Astrocyte (in vitro differentiated cells and primary cell): Measurements from ENCODE around the gene FARS2. TPM values are rescaled to one million over a fixed set of nuclear protein-coding genes. Genes with fewer than 3 reads are reported as not detected.

Source experiments
- DNase-seq: peaks from one replicate; pipeline ENCODE4 v3.0.0-alpha.2; 2010; ENCODE audit warnings: low read depth
- FAIRE-seq: peaks from 2 replicates; lab custom pipeline; 2011; peaks lifted over from hg19 to GRCh38; lab: Jason Lieb, UNC
- H2AFZ ChIP-seq: 2 replicates; pipeline ENCODE4 v1.6.0; 2012; ENCODE audit warnings: low read depth, low read length, inconsistent platforms
- H3K27ac ChIP-seq: 2 replicates; pipeline ENCODE4 v1.5.1; 2011; ENCODE audit warnings: low read depth, low read length, inconsistent platforms
- H3K27me3 ChIP-seq: 2 replicates; pipeline ENCODE4 v1.6.0; 2011; ENCODE audit warnings: low read length, inconsistent platforms; ENCODE audit not compliant: insufficient read depth
- H3K36me3 ChIP-seq: 2 replicates; pipeline ENCODE4 v1.5.1; 2011; ENCODE audit warnings: low read length, inconsistent platforms; ENCODE audit not compliant: insufficient read depth
- H3K4me1 ChIP-seq: 2 replicates; pipeline ENCODE4 v1.5.1; 2011; ENCODE audit warnings: low read length, inconsistent platforms; ENCODE audit not compliant: insufficient read depth
- H3K4me2 ChIP-seq: 2 replicates; pipeline ENCODE4 v1.6.0; 2012; ENCODE audit warnings: low read length, inconsistent platforms
- H3K4me3 ChIP-seq: 2 replicates; pipeline ENCODE4 v1.5.1; 2011; ENCODE audit warnings: low read depth, mild to moderate bottlenecking, low read length, inconsistent platforms; ENCODE audit not compliant: insufficient read depth
- H3K79me2 ChIP-seq: 2 replicates; pipeline ENCODE4 v1.6.0; 2012; ENCODE audit warnings: mild to moderate bottlenecking, low read length, inconsistent platforms; ENCODE audit not compliant: insufficient read depth
- H3K9ac ChIP-seq: 2 replicates; pipeline ENCODE4 v1.6.0; 2012; ENCODE audit warnings: mild to moderate bottlenecking, low read length, inconsistent platforms
- H3K9me3 ChIP-seq: 2 replicates; pipeline ENCODE4 v1.5.1; 2012; ENCODE audit warnings: low read depth, mild to moderate bottlenecking, low read length, inconsistent platforms; ENCODE audit not compliant: insufficient read depth
- H4K20me1 ChIP-seq: 2 replicates; pipeline ENCODE4 v1.6.0; 2012; ENCODE audit warnings: low read length, inconsistent platforms; ENCODE audit not compliant: insufficient read depth
- H3K27ac Mint-ChIP-seq: one replicate; pipeline ENCODE4 v1.8.0; 2021; ENCODE audit warnings: mild to moderate bottlenecking, mixed read lengths; ENCODE audit not compliant: unreplicated experiment
- H3K27me3 Mint-ChIP-seq: one replicate; pipeline ENCODE4 v1.8.0; 2021; ENCODE audit warnings: low read depth, mixed read lengths; ENCODE audit not compliant: unreplicated experiment
- H3K36me3 Mint-ChIP-seq: one replicate; pipeline ENCODE4 v1.8.0; 2021; ENCODE audit warnings: low read depth, mixed read lengths; ENCODE audit not compliant: unreplicated experiment
- H3K4me1 Mint-ChIP-seq: one replicate; pipeline ENCODE4 v1.8.0; 2021; ENCODE audit warnings: low read depth, mixed read lengths; ENCODE audit not compliant: unreplicated experiment
- H3K4me3 Mint-ChIP-seq: one replicate; pipeline ENCODE4 v1.8.0; 2021; ENCODE audit warnings: mild to moderate bottlenecking, moderate library complexity, mixed read lengths; ENCODE audit not compliant: unreplicated experiment
- H3K9me3 Mint-ChIP-seq: one replicate; pipeline ENCODE4 v1.8.0; 2021; ENCODE audit warnings: mild to moderate bottlenecking, mixed read lengths; ENCODE audit not compliant: unreplicated experiment
- CTCF ChIP-seq: IDR thresholded peaks from 2 replicates; pipeline ENCODE4 v1.5.1; 2011; ENCODE audit warnings: low read depth, mild to moderate bottlenecking, inconsistent platforms, low read length, moderate library complexity; ENCODE audit not compliant: insufficient read depth
- EZH2 ChIP-seq: IDR thresholded peaks from 2 replicates; pipeline ENCODE4 v1.6.1; 2012; ENCODE audit warnings: mild to moderate bottlenecking, low read length, inconsistent platforms; ENCODE audit not compliant: insufficient read depth
- total RNA-seq: library from RNA; stranded (reverse); gene quantifications from 2 replicates; pipeline ENCODE4 v1.2.1, GENCODE V29; 2021

The FARS2 gene
- total RNA-seq, 1 donor from 2014 or later, result 13.3 TPM

GRCh38 chr6:5506597-5506996 lies 245.3 kb downstream of the FARS2 start:
- H3K27ac Mint-ChIP-seq, result no peak overlapping the region
- H3K4me1 Mint-ChIP-seq, result peaks cover 5% of the 10 kb centered on the region
- H3K36me3 Mint-ChIP-seq, result no peaks in the 10 kb centered on the region
- H3K4me3 Mint-ChIP-seq, result no peak overlapping the region
- Histone ChIP-seq H4K20me1 (no peaks in the 10 kb centered on the region), H3K4me1 (no peaks in the 10 kb centered on the region), H3K9ac (no peak overlapping the region), H3K36me3 (no peaks in the 10 kb centered on the region), H3K79me2 (no peaks in the 10 kb centered on the region), H3K9me3 (no peaks in the 10 kb centered on the region), H3K27me3 (no peaks in the 10 kb centered on the region), H2AFZ (no peak overlapping the region), H3K27ac (no peak overlapping the region), H3K4me3 (no peak overlapping the region), H3K4me2 (no peak overlapping the region)
- TF ChIP-seq CTCF (no peak), EZH2 (no peak)
- H3K9me3 Mint-ChIP-seq, result no peaks in the 10 kb centered on the region
- no peaks in the 10 kb centered on the region for H3K27me3 Mint-ChIP-seq
- DNase-seq, result no peak
- FAIRE-seq, result no peak

GRCh38 chr6:5507131-5507681 lies 245.9 kb downstream of the FARS2 start:
- peaks cover 5% of the 10 kb centered on the region for H3K4me1 Mint-ChIP-seq
- Histone ChIP-seq H4K20me1 (no peaks in the 10 kb centered on the region), H3K79me2 (no peaks in the 10 kb centered on the region), H3K4me3 (no peak overlapping the region), H3K4me2 (no peak overlapping the region), H3K36me3 (no peaks in the 10 kb centered on the region), H3K9me3 (no peaks in the 10 kb centered on the region), H3K9ac (no peak overlapping the region), H2AFZ (no peak overlapping the region), H3K27me3 (no peaks in the 10 kb centered on the region), H3K4me1 (no peaks in the 10 kb centered on the region), H3K27ac (no peak overlapping the region)
- no peaks in the 10 kb centered on the region for H3K36me3 Mint-ChIP-seq
- TF ChIP-seq EZH2 (no peak), CTCF (no peak)
- DNase-seq, result no peak
- no peak for FAIRE-seq
- no peak overlapping the region for H3K4me3 Mint-ChIP-seq
- H3K9me3 Mint-ChIP-seq, result no peaks in the 10 kb centered on the region
- H3K27me3 Mint-ChIP-seq, result no peaks in the 10 kb centered on the region
- H3K27ac Mint-ChIP-seq, result no peak overlapping the region

DNA sequence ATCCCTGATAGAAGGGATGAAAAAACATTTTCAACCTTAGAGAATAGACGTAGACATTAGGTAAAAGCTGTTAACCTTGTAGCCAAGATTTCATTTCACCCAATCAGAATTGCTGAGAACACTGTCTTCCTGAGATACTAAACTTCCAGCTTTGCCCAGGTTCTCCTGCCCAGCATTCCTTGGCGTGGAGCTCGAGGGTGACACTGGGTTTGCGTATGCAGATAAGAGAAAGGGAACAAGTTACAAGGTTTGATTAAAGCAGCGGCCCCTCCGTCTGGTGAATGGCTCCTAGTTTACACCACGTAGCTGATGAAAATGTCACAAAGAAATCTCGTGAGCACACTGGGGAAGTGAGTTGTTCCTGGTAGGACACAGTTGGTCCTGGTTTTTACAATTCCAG lies 247.8 kb downstream of the FARS2 start:
- H3K4me3 Mint-ChIP-seq, result no peak overlapping the region
- H3K9me3 ChIP-seq, result no peaks in the 10 kb centered on the region
- H3K27me3 Mint-ChIP-seq, result no peaks in the 10 kb centered on the region
- H3K4me2 ChIP-seq, result no peak overlapping the region
- H3K79me2 ChIP-seq, result no peaks in the 10 kb centered on the region
- H3K27ac Mint-ChIP-seq, result no peak overlapping the region
- H3K27ac ChIP-seq, result no peak overlapping the region
- no peaks in the 10 kb centered on the region for H3K27me3 ChIP-seq
- H2AFZ ChIP-seq, result no peak overlapping the region
- no peak overlapping the region for H3K9ac ChIP-seq
- H3K9me3 Mint-ChIP-seq, result no peaks in the 10 kb centered on the region
- DNase-seq (no peak), FAIRE-seq (no peak)
- no peak overlapping the region for H3K4me3 ChIP-seq
- H3K36me3 Mint-ChIP-seq, result no peaks in the 10 kb centered on the region
- H3K36me3 ChIP-seq, result no peaks in the 10 kb centered on the region
- TF ChIP-seq CTCF (no peak), EZH2 (no peak)
- H3K4me1 Mint-ChIP-seq, result peaks cover 11% of the 10 kb centered on the region
- no peaks in the 10 kb centered on the region for H4K20me1 ChIP-seq
- H3K4me1 ChIP-seq, result no peaks in the 10 kb centered on the region
